Aorta (tissue), 5 donors: ENCODE data around the gene KLF2. TPM values are rescaled to one million over a fixed set of nuclear protein-coding genes. Genes with fewer than 3 reads are reported as not detected.

Experiments used
- ATAC-seq: fragments of 200-7000 bp; cut with Tn5 transposase; one replicate; pipeline ENCODE4 v1.9.1; 2022; ENCODE audit warnings: moderate library complexity; ENCODE audit not compliant: low FRiP score
- DNase-seq, 2 donors: peaks; one replicate each; pipeline ENCODE4 v3.0.0-alpha.2; 2020
- H3K27ac ChIP-seq, 2 donors: one replicate each; pipeline ENCODE4 v1.5.1; 2013; ENCODE audit warnings: low read length in 2 of 2, mild to moderate bottlenecking in 2 of 2, moderate library complexity in 2 of 2, control low read depth in 1 of 2, inconsistent platforms in 1 of 2, low read depth in 1 of 2
- H3K27me3 ChIP-seq, 2 donors: one replicate each; pipeline ENCODE4 v1.6.1; 2013; ENCODE audit warnings: control low read depth in 1 of 2, low read length in 1 of 2, mild to moderate bottlenecking in 1 of 2, moderate library complexity in 1 of 2; ENCODE audit not compliant: insufficient read depth in 2 of 2, control insufficient read depth in 1 of 2
- H3K36me3 ChIP-seq, 2 donors: one replicate each; pipeline ENCODE4 v1.6.1; 2013; ENCODE audit warnings: control low read depth in 1 of 2, low read length in 1 of 2, mild to moderate bottlenecking in 1 of 2; ENCODE audit not compliant: insufficient read depth in 2 of 2, control insufficient read depth in 1 of 2
- H3K4me1 ChIP-seq, 2 donors: one replicate each; pipeline ENCODE4 v1.6.1; 2013; ENCODE audit warnings: low read length in 2 of 2, control low read depth in 1 of 2, mild to moderate bottlenecking in 1 of 2, moderate library complexity in 1 of 2; ENCODE audit not compliant: insufficient read depth in 2 of 2, control insufficient read depth in 1 of 2
- H3K4me3 ChIP-seq, 2 donors: one replicate each; pipeline ENCODE4 v1.5.1; 2013; ENCODE audit warnings: low read length in 2 of 2, control low read depth in 1 of 2, mild to moderate bottlenecking in 1 of 2
- H3K9me3 ChIP-seq: one replicate; pipeline ENCODE4 v1.6.1; 2013; ENCODE audit warnings: mild to moderate bottlenecking, low read length; ENCODE audit not compliant: control insufficient read depth
- WGBS, 2 donors: extraction: QIAGEN DNeasy Blood & Tissue Kit; methylation state at CpG; one replicate each; pipeline ENCODE4 v1.1.7; 2013; 5-methylcytosine and 5-hydroxymethylcytosine counted together
- intact Hi-C, 2 donors: fragments of 100-400 bp; cut with DNase I; formaldehyde crosslinking; loops; one replicate each; pipeline versions ENCODE4 v1.14.2 to v1.15.0; 2022
- polyA plus RNA-seq, 2 donors: library from polyadenylated mRNA; stranded (reverse); fragments of 200-250 nt; gene quantifications; one replicate each; pipeline ENCODE4 v1.2.3, GENCODE V29; 2013
- total RNA-seq, 2 donors: library from RNA; stranded (reverse); fragmentation: NEBNext Ultra II Directional; extraction: Animal tissue kit (Norgen Biotek cat#: 25700); gene quantifications; one replicate each; pipeline ENCODE4 v1.2.1, GENCODE V29; 2021
- donor health status: healthy with polysubstance abuse.
- donor health status: Bipolar disorder and iron deficiency.
- donor health status: DM: no; HTN: no; CAD: no.
- donor health status: DM: no; HTN: no; CAD: no.
- donor health status: DM: yes; HTN: yes; CAD: no.

Gene KLF2
- total and polyA plus RNA-seq, 4 donors: 4.8 to 223 (median 55.6) TPM

DNA sequence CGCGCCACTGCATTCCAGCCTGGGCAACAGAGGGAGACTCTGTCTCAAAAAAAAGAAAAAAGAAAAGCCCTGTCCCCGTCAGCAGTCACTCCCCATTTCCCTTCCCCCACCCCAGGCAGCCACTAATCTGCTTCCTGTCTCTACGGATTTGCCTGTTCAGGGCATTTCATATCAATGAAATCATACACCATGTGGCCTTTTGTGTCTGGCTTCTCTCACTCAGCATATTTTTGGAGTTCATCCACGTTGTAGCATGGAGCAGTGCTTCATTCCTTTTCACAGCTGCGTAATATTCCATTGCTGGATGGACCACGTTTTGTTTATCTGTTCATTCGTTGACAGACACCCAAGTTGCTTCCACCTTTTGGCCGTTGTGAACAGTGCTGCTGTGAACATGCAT lies 36.1 kb upstream of the KLF2 start:
- no peaks in the 10 kb centered on the region for H3K4me1 ChIP-seq
- H3K36me3 ChIP-seq: no peaks in the 10 kb centered on the region
- H3K27ac ChIP-seq: no peak overlapping the region
- ATAC-seq: no peak
- no peaks in the 10 kb centered on the region for H3K27me3 ChIP-seq
- 54 to 57% methylated on average over 9 of the region's 9 CpGs for WGBS, 2 donors
- DNase-seq: no peak
- intact Hi-C loops: loop anchor here in 1 of 2 donors (5.0 kb wide), 1 partner anchor 846 kb away; no protein-coding TSS in a partner anchor
- H3K9me3 ChIP-seq: no peaks in the 10 kb centered on the region
- H3K4me3 ChIP-seq: no peak overlapping the region

DNA sequence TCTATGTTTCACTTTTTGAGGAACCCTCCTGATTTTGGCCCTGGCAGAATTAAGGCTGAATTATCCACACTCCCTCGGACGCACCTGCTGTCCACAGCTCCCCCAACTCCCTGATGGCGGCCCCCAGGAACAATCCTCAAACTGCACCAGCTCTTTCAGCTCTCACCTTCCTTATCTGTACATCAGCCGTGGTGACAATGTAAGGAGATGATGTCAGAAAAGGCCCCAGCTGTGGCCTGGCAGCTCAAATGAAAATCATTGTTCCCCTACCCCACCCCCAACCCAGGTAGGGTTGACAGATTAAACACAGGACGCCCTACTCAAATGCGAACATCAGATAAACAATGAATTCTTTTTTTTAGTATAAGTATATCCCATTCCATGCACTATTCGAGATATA lies 35.0 kb upstream of the KLF2 start:
- no peak for ATAC-seq
- 93% methylated on average over 7 of the region's 7 CpGs for WGBS, 2 donors
- no peaks in the 10 kb centered on the region for H3K27me3 ChIP-seq
- no peak overlapping the region for H3K27ac ChIP-seq
- peaks cover 0 to 3% of the 10 kb centered on the region in 2 donors for H3K4me1 ChIP-seq
- H3K4me3 ChIP-seq: no peak overlapping the region
- no peaks in the 10 kb centered on the region for H3K36me3 ChIP-seq
- DNase-seq: no peak
- intact Hi-C loops: loop anchor here in 1 of 2 donors (5.0 kb wide), 1 partner anchor 847 kb away; no protein-coding TSS in a partner anchor
- H3K9me3 ChIP-seq: no peaks in the 10 kb centered on the region

- no peaks in the 10 kb centered on the region for H3K36me3 ChIP-seq
- DNase-seq: no peak
- intact Hi-C loops: loop anchor here (5.0 kb wide), 1 partner anchor 37 kb away; no protein-coding TSS in a partner anchor
- no peak for ATAC-seq
- no peaks in the 10 kb centered on the region for H3K9me3 ChIP-seq
- no peaks in the 10 kb centered on the region for H3K27me3 ChIP-seq
- peaks cover 0 to 3% of the 10 kb centered on the region in 2 donors for H3K4me1 ChIP-seq
- no peak overlapping the region for H3K4me3 ChIP-seq
- no peak overlapping the region for H3K27ac ChIP-seq
- 85 to 88% methylated on average over 10 of the region's 10 CpGs for WGBS, 2 donors
Measured at GRCh38 chr19:16290692-16291091, 33.9 kb upstream of the KLF2 start.

GRCh38 chr19:16293118-16294091 lies 31.2 kb upstream of the KLF2 start:
- Histone ChIP-seq H3K4me1 (peaks cover 0 to 3% of the 10 kb centered on the region in 2 donors), H3K4me3 (no peak overlapping the region), H3K36me3 (no peaks in the 10 kb centered on the region), H3K9me3 (no peaks in the 10 kb centered on the region), H3K27me3 (no peaks in the 10 kb centered on the region), H3K27ac (peak overlapping the region; percentile 65 to 83)
- WGBS, 2 donors: 4 to 5% methylated on average over 27 of the region's 27 CpGs
- intact Hi-C loops: loop anchor here (2.0 to 5.0 kb wide), 2 partner anchors 19 to 34 kb away; no protein-coding TSS in a partner anchor
- DNase-seq (peak; percentile 80 to 91), ATAC-seq (peak; percentile 89)

DNA sequence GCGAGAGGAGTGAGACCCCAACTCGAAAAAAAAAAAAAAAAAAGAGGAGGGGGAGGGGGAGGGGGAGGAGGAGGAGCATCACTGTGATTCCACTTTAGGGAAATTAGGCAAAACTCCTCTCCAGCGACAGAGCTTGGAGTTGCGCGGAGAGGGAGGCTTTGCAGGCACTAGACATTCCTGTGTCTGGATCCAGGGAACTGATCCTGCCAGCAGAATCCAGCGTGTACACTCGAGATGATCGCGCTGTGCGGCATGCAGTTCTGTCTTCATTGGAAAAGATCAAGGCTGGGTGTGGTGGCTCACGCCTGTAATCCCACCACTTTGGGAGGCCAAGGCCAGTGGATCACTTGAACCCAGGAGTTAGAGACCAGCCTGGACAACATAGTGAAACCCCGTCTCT lies 29.6 kb upstream of the KLF2 start:
- no peak overlapping the region for H3K27ac ChIP-seq
- intact Hi-C loops: no loop called here
- DNase-seq: peak in 1 of 2 donors; percentile 57
- WGBS, 2 donors: 72 to 83% methylated on average over 12 of the region's 12 CpGs
- H3K36me3 ChIP-seq: no peaks in the 10 kb centered on the region
- H3K9me3 ChIP-seq: no peaks in the 10 kb centered on the region
- H3K4me1 ChIP-seq: peaks cover 0 to 3% of the 10 kb centered on the region in 2 donors
- H3K4me3 ChIP-seq: no peak overlapping the region
- H3K27me3 ChIP-seq: no peaks in the 10 kb centered on the region
- no peak for ATAC-seq

DNA sequence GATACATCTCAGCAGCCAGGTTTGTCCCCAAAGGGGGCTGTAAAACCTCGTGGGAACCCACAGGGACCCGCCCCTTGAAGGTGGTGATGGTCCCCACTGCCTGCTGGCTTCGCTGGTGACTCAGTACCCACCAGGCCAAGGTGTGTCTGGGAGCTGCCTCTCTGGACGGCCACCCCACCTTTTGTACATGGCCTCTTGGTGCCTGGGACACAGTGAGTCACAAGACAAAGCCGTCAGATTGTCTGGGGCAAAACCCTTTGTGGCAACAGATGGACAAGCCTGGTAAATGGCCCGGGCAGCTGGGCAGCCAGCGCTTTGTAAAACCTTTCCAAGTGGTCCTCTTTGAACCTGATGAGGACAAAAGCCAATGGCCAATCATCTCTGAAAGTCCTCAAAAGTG lies 27.9 kb upstream of the KLF2 start:
- intact Hi-C loops: no loop called here
- 77 to 81% methylated on average over 7 of the region's 7 CpGs for WGBS, 2 donors
- H3K27me3 ChIP-seq: no peaks in the 10 kb centered on the region
- ATAC-seq (no peak), DNase-seq (no peak)
- no peaks in the 10 kb centered on the region for H3K9me3 ChIP-seq
- H3K4me3 ChIP-seq: no peak overlapping the region
- peaks cover 0 to 3% of the 10 kb centered on the region in 2 donors for H3K4me1 ChIP-seq
- no peaks in the 10 kb centered on the region for H3K36me3 ChIP-seq
- no peak overlapping the region for H3K27ac ChIP-seq

DNA sequence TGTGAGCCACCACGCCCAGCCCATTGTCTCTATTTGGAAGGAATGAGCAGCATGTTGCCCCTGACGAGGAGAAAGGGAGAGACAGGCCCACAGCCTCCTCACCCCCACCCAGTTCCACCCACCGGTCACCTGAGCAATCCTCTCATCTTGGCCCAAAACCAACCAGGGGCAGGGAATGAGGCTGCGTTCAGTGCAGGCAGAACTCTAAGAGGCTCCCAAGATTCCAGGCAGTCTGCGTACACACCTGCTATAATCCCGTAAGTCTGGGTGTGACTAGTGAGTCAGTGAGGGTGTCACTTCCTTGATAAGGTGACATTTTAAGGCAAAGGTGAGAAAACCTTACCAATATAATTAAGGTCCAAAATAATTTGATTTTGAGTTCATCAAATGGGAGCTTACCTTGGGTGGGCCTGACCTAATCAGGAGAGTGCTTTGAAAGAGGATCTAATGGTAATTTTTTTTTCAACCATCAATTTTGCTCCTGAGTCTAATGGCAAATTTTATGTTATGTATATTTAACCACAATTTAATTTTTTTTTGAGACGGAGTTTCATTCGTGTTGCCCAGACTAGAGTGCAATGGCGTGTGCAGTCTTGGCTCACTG lies 26.9 kb upstream of the KLF2 start:
- no peak for ATAC-seq
- no peak overlapping the region for H3K27ac ChIP-seq
- no peaks in the 10 kb centered on the region for H3K36me3 ChIP-seq
- no peaks in the 10 kb centered on the region for H3K9me3 ChIP-seq
- WGBS, 2 donors: 91 to 92% methylated on average over 9 of the region's 9 CpGs
- DNase-seq: no peak
- H3K27me3 ChIP-seq: no peaks in the 10 kb centered on the region
- H3K4me3 ChIP-seq: no peak overlapping the region
- intact Hi-C loops: no loop called here
- peaks cover 0 to 3% of the 10 kb centered on the region in 2 donors for H3K4me1 ChIP-seq

- ATAC-seq: no peak
- DNase-seq: no peak
- WGBS, 2 donors: 84 to 87% methylated on average over 3 of the region's 3 CpGs
- H3K27me3 ChIP-seq: no peaks in the 10 kb centered on the region
- peaks cover 0 to 3% of the 10 kb centered on the region in 2 donors for H3K4me1 ChIP-seq
- H3K9me3 ChIP-seq: no peaks in the 10 kb centered on the region
- H3K36me3 ChIP-seq: no peaks in the 10 kb centered on the region
- H3K27ac ChIP-seq: no peak overlapping the region
- no peak overlapping the region for H3K4me3 ChIP-seq
- intact Hi-C loops: no loop called here
Measured at GRCh38 chr19:16298334-16298733, 26.3 kb upstream of the KLF2 start.
